Psoas muscle (tissue), 8 donors: ENCODE data around the gene TNC. TPM values are rescaled to one million over a fixed set of nuclear protein-coding genes. Genes with fewer than 3 reads are reported as not detected.
"Not testable (repeated sequence)": the region's sequence is repeated elsewhere in the genome, so short reads cannot be mapped to it uniquely, and the experiment has no call there.

Experiments used
- ATAC-seq, 4 donors: fragments of 200-7000 bp; cut with Tn5 transposase; one replicate each; pipeline ENCODE4 v1.9.1; 2020; ENCODE audit warnings: moderate library complexity in 3 of 4, mild to moderate bottlenecking in 2 of 4
- DNase-seq, 2 donors: peaks; one replicate each; pipeline ENCODE4 v3.0.0-alpha.2; 2020
- H3K27ac ChIP-seq: fragments of 200-600 bp; one replicate; pipeline ENCODE4 v1.8.0; 2022
- H3K27me3 ChIP-seq, 3 donors: fragments of 200-600 bp in 1 of 3; one replicate each; pipeline versions ENCODE4 v1.6.1 to v1.8.0; 2013 to 2022; ENCODE audit warnings: low read length in 2 of 3, mild to moderate bottlenecking in 2 of 3, moderate library complexity in 1 of 3; ENCODE audit not compliant: insufficient read depth in 3 of 3
- H3K36me3 ChIP-seq, 2 donors: fragments of 200-600 bp in 1 of 2; one replicate each; pipeline versions ENCODE4 v1.6.1 to v1.8.0; 2013 to 2022; ENCODE audit warnings: low read depth in 1 of 2, mild to moderate bottlenecking in 1 of 2, moderate library complexity in 1 of 2; ENCODE audit not compliant: insufficient read depth in 1 of 2
- H3K4me1 ChIP-seq: fragments of 200-600 bp; one replicate; pipeline ENCODE4 v1.8.0; 2022
- H3K4me3 ChIP-seq: fragments of 200-600 bp; one replicate; pipeline ENCODE4 v1.8.0; 2022; ENCODE audit warnings: mild to moderate bottlenecking
- H3K9me3 ChIP-seq: fragments of 200-600 bp; one replicate; pipeline ENCODE4 v1.8.0; 2022
- CTCF ChIP-seq: fragments of 200-600 bp; IDR thresholded peaks from one replicate; pipeline ENCODE4 v1.8.0; 2022; ENCODE audit warnings: antibody characterized with exemption
- WGBS, 3 donors: extraction: QIAGEN DNeasy Blood & Tissue Kit; methylation state at CpG; one replicate each; pipeline versions ENCODE4 v1.1.6 to v1.1.7; 2013; 5-methylcytosine and 5-hydroxymethylcytosine counted together
- intact Hi-C, 2 donors: fragments of 100-400 bp; cut with DNase I; formaldehyde crosslinking; loops; one replicate each; pipeline versions ENCODE4 v1.11.0 to v1.14.2; 2022
- polyA plus RNA-seq, 3 donors: library from polyadenylated mRNA; stranded (reverse); fragments of 200-250 nt; gene quantifications; one replicate each; pipeline ENCODE4 v1.2.3, GENCODE V29; 2013
- total RNA-seq, 4 donors: library from RNA; stranded (reverse); fragmentation: NEBNext Ultra II Directional in 2 of 4; extraction: Animal tissue kit (Norgen Biotek cat#: 25700) in 2 of 4; gene quantifications; one replicate each; pipeline versions ENCODE4 v1.2.1 to v1.2.4, GENCODE V29; 2021 to 2023
- donor health status: healthy with polysubstance abuse.
- donor health status: DM: no; HTN: no; CAD: no; lungs with moderate emphysema.
- donor health status: Bipolar disorder and iron deficiency.
- donor health status: healthy.
- donor health status: DM: yes; HTN: yes; CAD: no.
- donor health status: DM: no; HTN: no; CAD: no.
- donor health status: DM: no; HTN: no; CAD: no.
- donor health status: DM: yes; HTN: yes; CAD: no.

TNC gene
- total and polyA plus RNA-seq, 7 donors = 1.0 to 94.7 (median 2.8) TPM

GRCh38 chr9:115133649-115134048 lies 15.7 kb upstream of the TNC start:
- WGBS, 3 donors = 61 to 66% (median 62%) methylated on average over 2 of the region's 2 CpGs
- H3K9me3 ChIP-seq = no peaks in the 10 kb centered on the region
- peaks cover 0 to 3% (median 0%) of the 10 kb centered on the region in 3 donors for H3K27me3 ChIP-seq
- H3K27ac ChIP-seq = no peak overlapping the region
- TF ChIP-seq CTCF = no peak
- ATAC-seq (no peak), DNase-seq (no peak)
- no peaks in the 10 kb centered on the region for H3K4me1 ChIP-seq
- no peak overlapping the region for H3K4me3 ChIP-seq
- no peaks in the 10 kb centered on the region for H3K36me3 ChIP-seq
- intact Hi-C loops = no loop called here

GRCh38 chr9:115132648-115133047 lies 14.7 kb upstream of the TNC start:
- 21 to 25% (median 22%) methylated on average over 12 of the region's 12 CpGs for WGBS, 3 donors
- no peak overlapping the region for H3K27ac ChIP-seq
- H3K4me1 ChIP-seq = no peaks in the 10 kb centered on the region
- H3K9me3 ChIP-seq = peaks cover 2% of the 10 kb centered on the region
- no peak overlapping the region for H3K4me3 ChIP-seq
- peak in 1 of 2 donors; percentile 31 for DNase-seq
- H3K27me3 ChIP-seq = peaks cover 0 to 3% (median 0%) of the 10 kb centered on the region in 3 donors
- no peaks in the 10 kb centered on the region for H3K36me3 ChIP-seq
- no peak for TF ChIP-seq CTCF
- ATAC-seq = peak in 1 of 4 donors; percentile 19
- intact Hi-C loops = no loop called here

DNA sequence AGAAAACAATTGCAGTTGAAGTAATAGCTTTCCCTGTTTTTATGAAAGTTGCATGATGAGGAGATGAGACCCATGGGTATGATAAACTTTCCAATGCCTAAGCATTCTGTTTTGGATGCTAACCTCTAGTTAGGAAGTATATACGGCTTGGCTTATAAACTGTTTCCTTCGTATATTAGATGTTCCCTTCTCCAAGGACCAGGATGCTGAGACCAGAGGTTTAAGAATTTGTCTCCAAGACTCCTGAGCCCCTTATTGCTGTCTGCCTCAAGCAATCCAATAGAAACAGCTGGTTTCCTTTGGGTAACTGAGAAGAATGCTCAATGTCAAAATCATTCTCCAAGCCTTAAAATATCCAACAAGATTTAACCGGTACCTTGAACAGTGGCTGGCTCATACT lies 12.2 kb upstream of the TNC start:
- peaks cover 2% of the 10 kb centered on the region for H3K9me3 ChIP-seq
- TF ChIP-seq CTCF = no peak
- WGBS, 3 donors = 83 to 89% (median 89%) methylated on average over 3 of the region's 3 CpGs
- no peak overlapping the region for H3K27ac ChIP-seq
- ATAC-seq (no peak), DNase-seq (no peak)
- peaks cover 0 to 3% (median 0%) of the 10 kb centered on the region in 3 donors for H3K27me3 ChIP-seq
- H3K4me1 ChIP-seq = no peaks in the 10 kb centered on the region
- no peaks in the 10 kb centered on the region for H3K36me3 ChIP-seq
- intact Hi-C loops = no loop called here
- H3K4me3 ChIP-seq = no peak overlapping the region

DNA sequence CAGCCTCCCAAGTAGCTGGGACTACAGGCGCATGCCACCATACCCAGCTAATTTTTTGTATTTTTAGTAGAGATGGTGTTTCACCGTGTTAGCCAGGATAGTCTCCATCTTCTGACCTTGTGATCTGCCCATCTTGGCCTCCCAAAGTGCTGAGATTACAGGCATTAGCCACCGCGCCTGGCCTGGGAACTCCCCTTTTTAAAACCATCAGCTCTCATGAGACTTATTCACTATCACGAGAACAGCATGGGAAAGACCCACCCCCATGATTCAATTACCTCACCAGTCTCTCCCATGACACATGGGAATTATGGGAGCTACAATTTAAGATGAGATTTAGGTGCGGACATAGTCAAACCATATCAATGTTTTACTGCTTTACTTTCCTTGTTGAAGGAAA lies 10.8 kb upstream of the TNC start:
- 88 to 90% (median 88%) methylated on average over 6 of the region's 6 CpGs for WGBS, 3 donors

GRCh38 chr9:115127191-115127817 lies 9.3 kb upstream of the TNC start:
- intact Hi-C loops = loop anchor here in 1 of 2 donors (10.0 kb wide), 1 partner anchor 57 kb away; no protein-coding TSS in a partner anchor
- Histone ChIP-seq H3K27me3 (no peaks in the 10 kb centered on the region), H3K9me3 (peaks cover 2% of the 10 kb centered on the region), H3K4me1 (no peaks in the 10 kb centered on the region), H3K36me3 (no peaks in the 10 kb centered on the region), H3K4me3 (no peak overlapping the region), H3K27ac (no peak overlapping the region)
- TF ChIP-seq CTCF = no peak
- 42 to 64% (median 50%) methylated on average over 4 of the region's 4 CpGs for WGBS, 3 donors
- DNase-seq = no peak
- ATAC-seq = no peak

More for the DNA sequence above, 10.8 kb upstream of the TNC start:
- ATAC-seq, H3K9me3 ChIP-seq, H3K27me3 ChIP-seq, H3K36me3 ChIP-seq, H3K4me3 ChIP-seq, DNase-seq, H3K4me1 ChIP-seq, H3K27ac ChIP-seq: not testable (repeated sequence)
- intact Hi-C loops = loop anchor here in 1 of 2 donors (10.0 kb wide), 1 partner anchor 56 kb away; no protein-coding TSS in a partner anchor
